CD4-positive, alpha-beta T cell (primary cell): Measurements from ENCODE around the gene TAL1. TPM values are rescaled to one million over a fixed set of nuclear protein-coding genes. Genes with fewer than 3 reads are reported as not detected.

Experiments
- ATAC-seq: fragments of 200-7000 bp; cut with Tn5 transposase; one replicate; pipeline ENCODE4 v1.10.0; 2022; ENCODE audit warnings: mild to moderate bottlenecking; ENCODE audit not compliant: poor library complexity
- CTCF ChIA-PET: fragments of 350-600 bp; sonication (Branson Sonifier 250); formaldehyde crosslinking; loops from one replicate; lab custom pipeline; 2021; ENCODE audit warnings: antibody characterized with exemption, inconsistent platforms; lab: Charles Lee
- POLR2A ChIA-PET: fragments of 350-600 bp; sonication (Branson Sonifier 250); formaldehyde crosslinking; loops from one replicate; lab custom pipeline; 2021; ENCODE audit warnings: antibody characterized with exemption, inconsistent platforms; lab: Charles Lee
- DNase-seq, 14 experiments: peaks; one replicate each; pipeline ENCODE4 v3.0.0-alpha.2; 2013 to 2020; ENCODE audit warnings: mixed read lengths in 2 of 14
- H3K27ac ChIP-seq, 2 donors: one replicate each; pipeline versions ENCODE4 v1.5.1 to v1.7.0; 2013; ENCODE audit warnings: low read length in 2 of 2, low read depth in 1 of 2, mild to moderate bottlenecking in 1 of 2
- H3K27me3 ChIP-seq, 2 experiments: 1 replicate in 1 of 2; 2 replicates in 1 of 2; pipeline versions ENCODE4 v1.6.1 to v1.7.0; 2013; ENCODE audit warnings: low read length in 2 of 2, control low read depth in 1 of 2, mild to moderate bottlenecking in 1 of 2, moderate library complexity in 1 of 2; ENCODE audit not compliant: insufficient read depth in 2 of 2, control insufficient read depth in 1 of 2
- H3K36me3 ChIP-seq: one replicate; pipeline ENCODE4 v1.6.1; 2013; ENCODE audit warnings: low read length, control low read depth; ENCODE audit not compliant: insufficient read depth
- H3K4me1 ChIP-seq: one replicate; pipeline ENCODE4 v1.6.1; 2013; ENCODE audit warnings: low read length, control low read depth; ENCODE audit not compliant: insufficient read depth
- H3K4me3 ChIP-seq: one replicate; pipeline ENCODE4 v1.5.1; 2013; ENCODE audit warnings: mild to moderate bottlenecking, low read length, moderate library complexity
- H3K9me3 ChIP-seq, 2 experiments: 1 replicate in 1 of 2; 2 replicates in 1 of 2; pipeline versions ENCODE4 v1.6.1 to v1.7.0; 2013; ENCODE audit warnings: low read length in 2 of 2, mild to moderate bottlenecking in 2 of 2, control low read depth in 1 of 2, moderate library complexity in 1 of 2; ENCODE audit not compliant: control insufficient read depth in 1 of 2, insufficient read depth in 1 of 2
- H3K27ac Mint-ChIP-seq: one replicate; pipeline ENCODE4 v1.8.0; 2020; ENCODE audit warnings: mixed read lengths
- H3K27me3 Mint-ChIP-seq: one replicate; pipeline ENCODE4 v1.8.0; 2021; ENCODE audit warnings: mixed read lengths
- H3K36me3 Mint-ChIP-seq: one replicate; pipeline ENCODE4 v1.8.0; 2021; ENCODE audit warnings: low read depth, mixed read lengths
- H3K4me1 Mint-ChIP-seq: one replicate; pipeline ENCODE4 v1.8.0; 2021; ENCODE audit warnings: low read depth, mixed read lengths
- H3K4me3 Mint-ChIP-seq: one replicate; pipeline ENCODE4 v1.8.0; 2020; ENCODE audit warnings: mild to moderate bottlenecking, mixed read lengths
- H3K9me3 Mint-ChIP-seq: one replicate; pipeline ENCODE4 v1.8.0; 2020; ENCODE audit warnings: mixed read lengths
- intact Hi-C, 2 experiments: fragments of 100-400 bp; cut with DNase I in 1 of 2; cut with micrococcal nuclease in 1 of 2; formaldehyde crosslinking; loops; one replicate each; pipeline versions ENCODE4 v1.15.1 to v1.9.0; 2023 to 2025; cut with DNase I, micrococcal nuclease
- total RNA-seq, 174 experiments: library from RNA in 2 of 174; stranded (reverse) in 2 of 174; gene quantifications; one replicate each; pipeline ENCODE4 v1.2.3 and lab custom pipeline; 2021 to 2026
- TF ChIP-seq, protein P1 (sequence below): fragments of 200-600 bp; IDR thresholded peaks from one replicate; pipeline ENCODE4 v1.8.0; 2022; ENCODE audit warnings: antibody characterized with exemption, mild to moderate bottlenecking

The TAL1 gene
- total RNA-seq, 2 experiments from 2014 or later, result not detected

DNA sequence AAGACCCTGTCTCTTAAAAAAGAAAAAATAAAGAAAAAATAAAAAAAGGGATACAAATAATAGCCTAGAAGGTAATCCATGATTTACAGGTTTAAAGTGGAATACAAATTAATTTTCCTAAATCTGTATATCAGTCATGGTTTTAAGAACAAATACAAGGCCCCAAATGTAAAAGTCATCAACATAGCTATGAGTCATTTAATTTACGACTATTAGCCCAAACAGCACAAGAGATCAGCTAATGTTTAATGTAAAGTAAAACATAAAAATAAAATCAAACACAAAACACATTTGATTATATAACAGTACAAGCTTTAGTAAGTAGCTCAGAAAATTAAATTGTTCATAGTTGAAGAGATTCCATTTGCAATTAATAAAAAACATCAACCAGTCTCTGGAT, 20.3 kb upstream of the TAL1 start:
- DNase-seq, result no peak

DNA sequence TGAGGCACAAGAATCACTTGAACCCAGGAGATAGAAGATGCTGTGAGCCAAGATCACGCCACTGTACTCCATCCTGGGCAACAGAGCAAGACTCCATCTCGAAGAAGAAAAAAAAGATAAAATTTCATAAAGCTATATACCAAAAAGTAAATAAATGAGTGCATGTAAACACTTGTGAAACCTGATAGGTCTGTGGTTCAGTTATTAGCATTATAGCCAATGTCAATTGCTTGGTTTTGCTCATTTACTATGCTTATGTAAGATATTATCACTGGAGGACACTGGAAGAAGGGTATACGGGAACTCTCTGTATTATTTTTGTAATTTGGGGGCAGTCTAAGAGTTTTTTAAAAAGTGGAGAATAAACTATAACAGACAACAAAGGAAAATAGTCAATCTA, 17.7 kb upstream of the TAL1 start:
- no peaks in the 10 kb centered on the region for H3K4me1 Mint-ChIP-seq
- ATAC-seq (no peak), DNase-seq (no peak)
- H3K36me3 Mint-ChIP-seq, result no peaks in the 10 kb centered on the region
- no peaks in the 10 kb centered on the region for H3K9me3 Mint-ChIP-seq
- TF ChIP-seq, protein P1, sequence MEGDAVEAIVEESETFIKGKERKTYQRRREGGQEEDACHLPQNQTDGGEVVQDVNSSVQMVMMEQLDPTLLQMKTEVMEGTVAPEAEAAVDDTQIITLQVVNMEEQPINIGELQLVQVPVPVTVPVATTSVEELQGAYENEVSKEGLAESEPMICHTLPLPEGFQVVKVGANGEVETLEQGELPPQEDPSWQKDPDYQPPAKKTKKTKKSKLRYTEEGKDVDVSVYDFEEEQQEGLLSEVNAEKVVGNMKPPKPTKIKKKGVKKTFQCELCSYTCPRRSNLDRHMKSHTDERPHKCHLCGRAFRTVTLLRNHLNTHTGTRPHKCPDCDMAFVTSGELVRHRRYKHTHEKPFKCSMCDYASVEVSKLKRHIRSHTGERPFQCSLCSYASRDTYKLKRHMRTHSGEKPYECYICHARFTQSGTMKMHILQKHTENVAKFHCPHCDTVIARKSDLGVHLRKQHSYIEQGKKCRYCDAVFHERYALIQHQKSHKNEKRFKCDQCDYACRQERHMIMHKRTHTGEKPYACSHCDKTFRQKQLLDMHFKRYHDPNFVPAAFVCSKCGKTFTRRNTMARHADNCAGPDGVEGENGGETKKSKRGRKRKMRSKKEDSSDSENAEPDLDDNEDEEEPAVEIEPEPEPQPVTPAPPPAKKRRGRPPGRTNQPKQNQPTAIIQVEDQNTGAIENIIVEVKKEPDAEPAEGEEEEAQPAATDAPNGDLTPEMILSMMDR, result no peak
- H3K4me3 Mint-ChIP-seq, result no peak overlapping the region
- Histone ChIP-seq H3K4me3 (no peak overlapping the region), H3K9me3 (no peaks in the 10 kb centered on the region), H3K27me3 (peaks cover 0 to 3% of the 10 kb centered on the region in 2 experiments), H3K36me3 (no peaks in the 10 kb centered on the region), H3K4me1 (no peaks in the 10 kb centered on the region), H3K27ac (no peak overlapping the region)
- ChIA-PET CTCF (interaction anchor here (0.5 kb wide), 1 partner anchor 10 kb away, joined by 3 read pairs; no protein-coding TSS in a partner anchor), POLR2A (no interaction called here)
- intact Hi-C loops, result no loop called here
- H3K27me3 Mint-ChIP-seq, result peaks cover 5% of the 10 kb centered on the region
- no peak overlapping the region for H3K27ac Mint-ChIP-seq

More for the DNA sequence above, 20.3 kb upstream of the TAL1 start:
- Histone ChIP-seq H3K4me3 (no peak overlapping the region), H3K27me3 (no peaks in the 10 kb centered on the region), H3K4me1 (no peaks in the 10 kb centered on the region), H3K27ac (no peak overlapping the region), H3K9me3 (no peaks in the 10 kb centered on the region), H3K36me3 (no peaks in the 10 kb centered on the region)
- Mint-ChIP-seq H3K27me3 (no peaks in the 10 kb centered on the region), H3K27ac (no peak overlapping the region), H3K4me1 (no peaks in the 10 kb centered on the region), H3K9me3 (no peaks in the 10 kb centered on the region), H3K4me3 (no peak overlapping the region), H3K36me3 (no peaks in the 10 kb centered on the region)
- no peak for ATAC-seq
- TF ChIP-seq, protein P1, result no peak
- CTCF ChIA-PET, result interaction anchor here (0.6 kb wide), 1 partner anchor 10 kb away, joined by 3 read pairs; no protein-coding TSS in a partner anchor
- POLR2A ChIA-PET, result no interaction called here
- intact Hi-C loops, result no loop called here

DNA sequence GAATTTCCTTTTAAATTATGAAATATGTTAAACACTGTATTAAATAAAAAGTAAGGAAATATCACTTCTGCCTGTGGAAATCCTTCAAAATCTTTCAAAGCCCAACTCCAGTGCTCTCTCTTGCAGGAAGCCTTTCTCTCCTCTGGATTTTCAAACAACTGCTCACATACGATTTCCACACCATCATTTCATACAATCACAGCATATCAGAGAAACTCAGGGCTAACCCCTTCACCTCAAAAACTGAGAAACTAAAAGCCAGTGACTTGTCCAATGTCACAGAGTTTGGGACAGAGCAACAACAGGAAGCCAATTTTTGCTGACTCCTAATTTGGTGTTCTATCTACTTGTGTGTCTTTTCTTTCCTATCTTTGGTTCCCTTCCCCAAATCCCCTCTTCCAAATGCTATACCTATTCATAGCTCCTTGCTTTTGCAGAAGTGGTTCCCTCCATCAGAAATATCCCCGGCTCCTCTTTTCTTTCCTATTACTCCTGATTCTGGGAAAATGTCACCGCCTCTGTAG, 12.4 kb upstream of the TAL1 start:
- ChIA-PET CTCF (no interaction called here), POLR2A (no interaction called here)
- Histone ChIP-seq H3K4me1 (peaks cover 3% of the 10 kb centered on the region), H3K9me3 (no peaks in the 10 kb centered on the region), H3K27ac (no peak overlapping the region), H3K27me3 (peaks cover 9 to 10% of the 10 kb centered on the region in 2 experiments), H3K36me3 (no peaks in the 10 kb centered on the region), H3K4me3 (no peak overlapping the region)
- no peak overlapping the region for H3K27ac Mint-ChIP-seq
- no peaks in the 10 kb centered on the region for H3K9me3 Mint-ChIP-seq
- peaks cover 39% of the 10 kb centered on the region for H3K27me3 Mint-ChIP-seq
- intact Hi-C loops, result no loop called here
- H3K36me3 Mint-ChIP-seq, result no peaks in the 10 kb centered on the region
- TF ChIP-seq, protein P1, result no peak
- no peak overlapping the region for H3K4me3 Mint-ChIP-seq
- DNase-seq (no peak), ATAC-seq (no peak)
- H3K4me1 Mint-ChIP-seq, result peaks cover 2% of the 10 kb centered on the region
